ENCODE results near the gene TRMT10C.
"Not testable (repeated sequence)": the region's sequence is repeated elsewhere in the genome, so short reads cannot be mapped to it uniquely, and the experiment has no call there.

Gene TRMT10C

GRCh38 chr3:101549473-101549872 is 12.2 kb upstream of the TRMT10C start:
- DNase-seq = no peak

GRCh38 chr3:101551359-101552081 is 10.1 kb upstream of the TRMT10C start:
- DNase-seq = not testable (repeated sequence)

GRCh38 chr3:101553381-101553780 is 8.3 kb upstream of the TRMT10C start:
- not testable (repeated sequence) for DNase-seq

- no peak for DNase-seq
Measured at GRCh38 chr3:101556064-101556463, 5.6 kb upstream of the TRMT10C start.

GRCh38 chr3:101567528-101568317 is 6.1 kb downstream of the TRMT10C start:
- DNase-seq = no peak

- DNase-seq = no peak
Measured at GRCh38 chr3:101571028-101571895, 9.6 kb downstream of the TRMT10C start.

- peak; percentile 98 for DNase-seq
Measured at GRCh38 chr3:101573449-101574387, 12.1 kb downstream of the TRMT10C start, which contains the start of gene PCNP. Gene PCNP, plus strand, starts transcription at chr3:101574180. Its CDS starts 36 bp downstream, at chr3:101574216.

GRCh38 chr3:101574388-101575112 is 12.9 kb downstream of the TRMT10C start:
- peak; percentile 78 for DNase-seq

- no peak for DNase-seq
Measured at GRCh38 chr3:101577286-101577685, 15.6 kb downstream of the TRMT10C start.

- no peak for DNase-seq
Measured at GRCh38 chr3:101588616-101589015, 26.9 kb downstream of the TRMT10C start.

GRCh38 chr3:101591071-101591470 is 29.4 kb downstream of the TRMT10C start:
- DNase-seq = no peak

- DNase-seq = no peak
Measured at GRCh38 chr3:101602731-101603130, 41.1 kb downstream of the TRMT10C start.

GRCh38 chr3:101603184-101603583 is 41.5 kb downstream of the TRMT10C start:
- no peak for DNase-seq

GRCh38 chr3:101605398-101605797 is 43.7 kb downstream of the TRMT10C start:
- not testable (repeated sequence) for DNase-seq

- DNase-seq = no peak
Measured at GRCh38 chr3:101611023-101611422, 49.4 kb downstream of the TRMT10C start.

- not testable (repeated sequence) for DNase-seq
Measured at GRCh38 chr3:101613014-101613413, 51.3 kb downstream of the TRMT10C start.

GRCh38 chr3:101615525-101615924 is 53.9 kb downstream of the TRMT10C start:
- DNase-seq = no peak

Data from DMS 273 treated with DMSO at 0.1 percent for 48 hours (cell line).